SK-N-SH (cell line): Measurements from ENCODE around the gene MRM3. TPM values are rescaled to one million over a fixed set of nuclear protein-coding genes. Genes with fewer than 3 reads are reported as not detected.

Source experiments
- CTCF ChIA-PET: fragments of 300-600, 350-600 bp; formaldehyde crosslinking; extraction: SDS; loops from one replicate; lab custom pipeline; 2021; lab: Yijun Ruan, JAX
- POLR2A ChIA-PET: fragments of 350-600 bp; sonication (Branson Sonifier 250); formaldehyde crosslinking; extraction: SDS; loops from one replicate; lab custom pipeline; 2020; ENCODE audit warnings: antibody characterized with exemption, inconsistent platforms; lab: Yijun Ruan, JAX
- DNase-seq: peaks from one replicate; pipeline ENCODE4 v3.0.0; 2012
- H2AFZ ChIP-seq: fragments of 200-600 bp; sonication (generic); 2 replicates; pipeline ENCODE4 v1.8.1; 2016; ENCODE audit warnings: antibody characterized with exemption, mild to moderate bottlenecking, low read depth
- H3F3A ChIP-seq: fragments of 200-600 bp; sonication (generic); replicated peaks from 2 replicates; pipeline ENCODE3; 2016; ENCODE audit warnings: antibody characterized with exemption, mild to moderate bottlenecking; ENCODE audit not compliant: insufficient read depth
- H3K27ac ChIP-seq, 2 experiments: fragments of 200-500 bp in 1 of 2; fragments of 200-600 bp in 1 of 2; sonication (Bioruptor generic) in 1 of 2; sonication (generic), shearing (Covaris generic) in 1 of 2; 2 replicates each; pipeline versions ENCODE4 v1.5.1 to v1.6.1; 2014 to 2016; ENCODE audit warnings: low read depth in 2 of 2, inconsistent platforms in 1 of 2, low read length in 1 of 2, mild to moderate bottlenecking in 1 of 2, mixed read lengths in 1 of 2
- H3K27me3 ChIP-seq: fragments of 200-600 bp; sonication (generic), shearing (Covaris generic); 2 replicates; pipeline ENCODE4 v1.6.1; 2016; ENCODE audit warnings: mixed run types; ENCODE audit not compliant: insufficient read depth
- H3K36me3 ChIP-seq, 2 experiments: fragments of 200-500 bp in 1 of 2; fragments of 200-600 bp in 1 of 2; sonication (Bioruptor generic) in 1 of 2; sonication (generic) in 1 of 2; replicated peaks in 1 of 2; 2 replicates each; pipeline versions ENCODE3 to v1.5.1; 2014 to 2016; ENCODE audit warnings: low read length in 1 of 2, mild to moderate bottlenecking in 1 of 2; ENCODE audit not compliant: insufficient read depth in 2 of 2, control insufficient read depth in 1 of 2
- H3K4me1 ChIP-seq, 2 experiments: fragments of 200-500 bp in 1 of 2; fragments of 200-600 bp in 1 of 2; sonication (Bioruptor generic) in 1 of 2; sonication (generic), shearing (Covaris generic) in 1 of 2; 2 replicates each; pipeline versions ENCODE4 v1.5.1 to v1.6.1; 2014 to 2016; ENCODE audit warnings: low read depth in 1 of 2, low read length in 1 of 2, mixed run types in 1 of 2; ENCODE audit not compliant: insufficient read depth in 2 of 2, control insufficient read depth in 1 of 2
- H3K4me2 ChIP-seq: fragments of 200-600 bp; sonication (generic), shearing (Covaris generic); 2 replicates; pipeline ENCODE4 v1.6.1; 2017; ENCODE audit warnings: mixed run types
- H3K4me3 ChIP-seq, 2 experiments: fragments of 200-500 bp in 1 of 2; fragments of 200-600 bp in 1 of 2; sonication (Bioruptor generic) in 1 of 2; sonication (generic), shearing (Covaris generic) in 1 of 2; 2 replicates each; pipeline versions ENCODE4 v1.5.1 to v1.8.1; 2014 to 2016; ENCODE audit warnings: low read depth in 2 of 2, inconsistent platforms in 1 of 2, low read length in 1 of 2, mild to moderate bottlenecking in 1 of 2, mixed read lengths in 1 of 2, moderate library complexity in 1 of 2
- H3K79me2 ChIP-seq: fragments of 200-600 bp; sonication (generic); 2 replicates; pipeline ENCODE4 v1.8.1; 2017; ENCODE audit warnings: mild to moderate bottlenecking; ENCODE audit not compliant: insufficient read depth
- H3K9ac ChIP-seq: fragments of 200-600 bp; sonication (generic); 2 replicates; pipeline ENCODE4 v1.6.1; 2017; ENCODE audit warnings: mixed run types
- H3K9me2 ChIP-seq: fragments of 200-600 bp; sonication (generic); 2 replicates; pipeline ENCODE4 v1.6.1; 2017; ENCODE audit warnings: mixed run types
- H3K9me3 ChIP-seq: fragments of 200-600 bp; sonication (generic); 2 replicates; pipeline ENCODE4 v1.6.1; 2017; ENCODE audit warnings: mixed run types, mild to moderate bottlenecking, moderate library complexity
- H4K20me1 ChIP-seq: fragments of 200-600 bp; sonication (generic); 2 replicates; pipeline ENCODE4 v1.6.1; 2017; ENCODE audit warnings: mild to moderate bottlenecking, mixed run types; ENCODE audit not compliant: insufficient read depth
- IRF3 ChIP-seq: fragments of 150-350 bp; IDR thresholded peaks from 2 replicates; pipeline ENCODE4 v1.6.1; 2016; ENCODE audit warnings: mild to moderate bottlenecking, low read depth, low read length
- JUND ChIP-seq: IDR thresholded peaks from 2 replicates; pipeline ENCODE4 v1.4.0; 2012
- MEF2A ChIP-seq: IDR thresholded peaks from 2 replicates; pipeline ENCODE4 v1.4.0; 2012; ENCODE audit warnings: low read depth, borderline replicate concordance
- NFIC ChIP-seq: IDR thresholded peaks from 2 replicates; pipeline ENCODE4 v1.4.0; 2012; ENCODE audit warnings: borderline replicate concordance
- PBX3 ChIP-seq: IDR thresholded peaks from 2 replicates; pipeline ENCODE4; 2012
- USF2 ChIP-seq: fragments of 150-350 bp; IDR thresholded peaks from 2 replicates; pipeline ENCODE4 v1.6.1; 2017; ENCODE audit warnings: antibody characterized with exemption, low read length, low read depth, borderline replicate concordance
- WGBS: methylation state at CpG from one replicate; pipeline ENCODE4 v1.1.6; 2017; ENCODE audit warnings: low lambda C conversion rate; 5-methylcytosine and 5-hydroxymethylcytosine counted together
- polyA plus RNA-seq, 3 experiments: library from polyadenylated mRNA; depleted of rRNA; stranded (reverse); fragments of >200 nt; gene quantifications; 2 replicates each; pipeline ENCODE4 v1.2.3, GENCODE V29; 2012

MRM3 gene
- polyA plus RNA-seq, 1 of the 3 experiments (the other 2 are of a cell fraction) = 16.4 TPM

- no peak for TF ChIP-seq USF2
- no peak overlapping the region for H3K9ac ChIP-seq
- H3K79me2 ChIP-seq = peaks cover 32% of the 10 kb centered on the region
- ChIA-PET CTCF (interaction anchor here (1.1 to 1.9 kb wide), 3 partner anchors 9 to 333 kb away, joined by 3 to 10 read pairs (median 5); no protein-coding TSS in a partner anchor), POLR2A (no interaction called here)
- H4K20me1 ChIP-seq = no peaks in the 10 kb centered on the region
- 100% methylated on average over 3 of the region's 11 CpGs for WGBS
- H2AFZ ChIP-seq = no peak overlapping the region
- peaks cover 2% of the 10 kb centered on the region in 2 experiments; a peak in 2 of 4 replicates for H3K4me1 ChIP-seq
- H3K9me3 ChIP-seq = no peaks in the 10 kb centered on the region
- H3K36me3 ChIP-seq = peaks cover 19 to 67% of the 10 kb centered on the region in 2 experiments
- H3K4me2 ChIP-seq = no peak overlapping the region
- no peak for DNase-seq
- H3K9me2 ChIP-seq = no peaks in the 10 kb centered on the region
- H3K27me3 ChIP-seq = no peaks in the 10 kb centered on the region
- H3K4me3 ChIP-seq = no peak overlapping the region
- H3K27ac ChIP-seq = no peak overlapping the region
- no peaks in the 10 kb centered on the region for H3F3A ChIP-seq
These were observed 36.7 kb upstream of the MRM3 start for GRCh38 chr17:745406-745805.

- H2AFZ ChIP-seq = no peak overlapping the region
- 96% methylated on average over 8 of the region's 9 CpGs for WGBS
- DNase-seq = no peak
- H3K4me1 ChIP-seq = peaks cover 5 to 10% of the 10 kb centered on the region in 2 experiments; a peak in 2 of 4 replicates
- ChIA-PET POLR2A (interaction anchor here (1.2 kb wide), 1 partner anchor 29 kb away, joined by 3 read pairs; no protein-coding TSS in a partner anchor), CTCF (interaction anchor here (0.5 to 1.9 kb wide), 3 partner anchors 10 to 334 kb away, joined by 3 to 10 read pairs (median 5); no protein-coding TSS in a partner anchor)
- H3K9me3 ChIP-seq = no peaks in the 10 kb centered on the region
- no peak overlapping the region for H3K9ac ChIP-seq
- H3K4me2 ChIP-seq = no peak overlapping the region
- no peak overlapping the region for H3K4me3 ChIP-seq
- no peaks in the 10 kb centered on the region for H3K9me2 ChIP-seq
- H3K79me2 ChIP-seq = peaks cover 40% of the 10 kb centered on the region
- H3K36me3 ChIP-seq = peaks cover 19 to 60% of the 10 kb centered on the region in 2 experiments
- H4K20me1 ChIP-seq = no peaks in the 10 kb centered on the region
- no peaks in the 10 kb centered on the region for H3K27me3 ChIP-seq
- H3K27ac ChIP-seq = no peak overlapping the region
- H3F3A ChIP-seq = no peaks in the 10 kb centered on the region
- TF ChIP-seq MEF2A = no peak
- no peak for TF ChIP-seq NFIC
- TF ChIP-seq PBX3 = no peak
- no peak for TF ChIP-seq JUND
- TF ChIP-seq IRF3 = no peak
These were observed 36.0 kb upstream of the MRM3 start for GRCh38 chr17:746181-746580.
